Astrocyte (in vitro differentiated cells and primary cell): ENCODE data around the gene MYBPHL.

Experiments
- EZH2 ChIP-seq: IDR thresholded peaks from 2 replicates; pipeline ENCODE4 v1.6.1; 2012; ENCODE audit warnings: mild to moderate bottlenecking, low read length, inconsistent platforms; ENCODE audit not compliant: insufficient read depth
- TF ChIP-seq, protein P1 (sequence below): IDR thresholded peaks from 2 replicates; pipeline ENCODE4 v1.5.1; 2011; ENCODE audit warnings: low read depth, mild to moderate bottlenecking, inconsistent platforms, low read length, moderate library complexity; ENCODE audit not compliant: insufficient read depth

DNA sequence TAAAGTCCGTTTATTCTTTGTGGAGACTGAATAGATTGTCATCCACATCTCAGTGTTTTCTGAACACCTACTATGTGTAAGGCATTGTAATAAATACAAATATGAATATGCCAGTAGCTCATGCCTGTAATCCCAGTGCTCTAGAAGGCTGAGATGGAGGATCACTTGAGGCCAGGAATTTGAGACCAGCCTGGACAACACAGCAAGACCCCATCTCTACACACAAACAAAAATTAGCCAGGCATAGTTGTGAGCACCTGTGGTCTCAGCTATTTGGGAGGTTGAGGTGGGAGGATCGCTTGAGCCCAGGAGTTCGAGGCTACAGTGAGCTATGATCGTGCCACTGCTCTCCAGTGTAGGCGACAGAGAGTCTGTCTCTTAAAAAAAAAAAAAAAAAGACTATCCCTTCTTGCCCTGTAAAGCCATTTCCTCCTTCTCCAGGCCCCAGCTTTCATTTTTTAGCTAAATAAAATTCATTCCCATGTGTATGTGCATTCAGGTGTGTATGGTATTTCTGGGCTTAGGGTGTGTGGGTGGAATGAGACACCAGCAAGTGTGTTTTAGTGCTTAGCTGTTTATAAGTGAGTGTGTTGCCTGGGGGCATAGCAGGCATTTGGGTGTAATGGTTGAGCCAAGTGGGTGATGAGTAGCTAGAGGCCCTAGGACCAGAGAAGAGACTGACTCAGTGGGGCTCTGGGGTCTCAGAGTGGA, 49.7 kb downstream of the MYBPHL start:
- TF ChIP-seq, protein P1, sequence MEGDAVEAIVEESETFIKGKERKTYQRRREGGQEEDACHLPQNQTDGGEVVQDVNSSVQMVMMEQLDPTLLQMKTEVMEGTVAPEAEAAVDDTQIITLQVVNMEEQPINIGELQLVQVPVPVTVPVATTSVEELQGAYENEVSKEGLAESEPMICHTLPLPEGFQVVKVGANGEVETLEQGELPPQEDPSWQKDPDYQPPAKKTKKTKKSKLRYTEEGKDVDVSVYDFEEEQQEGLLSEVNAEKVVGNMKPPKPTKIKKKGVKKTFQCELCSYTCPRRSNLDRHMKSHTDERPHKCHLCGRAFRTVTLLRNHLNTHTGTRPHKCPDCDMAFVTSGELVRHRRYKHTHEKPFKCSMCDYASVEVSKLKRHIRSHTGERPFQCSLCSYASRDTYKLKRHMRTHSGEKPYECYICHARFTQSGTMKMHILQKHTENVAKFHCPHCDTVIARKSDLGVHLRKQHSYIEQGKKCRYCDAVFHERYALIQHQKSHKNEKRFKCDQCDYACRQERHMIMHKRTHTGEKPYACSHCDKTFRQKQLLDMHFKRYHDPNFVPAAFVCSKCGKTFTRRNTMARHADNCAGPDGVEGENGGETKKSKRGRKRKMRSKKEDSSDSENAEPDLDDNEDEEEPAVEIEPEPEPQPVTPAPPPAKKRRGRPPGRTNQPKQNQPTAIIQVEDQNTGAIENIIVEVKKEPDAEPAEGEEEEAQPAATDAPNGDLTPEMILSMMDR: no peak
- TF ChIP-seq EZH2: no peak
